ENCODE results near the gene ARPC5. TPM values are rescaled to one million over a fixed set of nuclear protein-coding genes. Genes with fewer than 3 reads are reported as not detected.

ARPC5 gene
- total and polyA plus RNA-seq, 2 donors (not counting 1 experiment from before 2014, with no cell fraction given) = 28.3 to 103 TPM

DNA sequence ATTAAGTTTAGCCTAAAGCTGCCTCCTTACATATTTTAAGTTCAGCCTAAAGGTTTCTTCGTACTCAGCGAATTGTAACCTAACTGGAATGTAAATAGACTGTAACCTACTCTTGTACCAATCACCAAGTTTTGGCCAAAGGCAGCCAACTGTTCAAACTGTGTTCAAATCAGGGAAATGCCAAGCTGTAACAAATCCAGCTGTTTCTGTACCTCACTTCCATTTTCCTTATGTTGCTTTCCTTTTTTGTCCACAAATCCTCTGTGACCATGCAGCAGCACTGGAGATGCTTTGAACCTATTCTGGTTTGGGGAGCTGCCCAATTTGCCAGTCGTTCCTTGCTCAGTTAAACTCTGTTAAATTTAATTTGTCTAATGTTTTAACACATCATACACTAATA, 20.8 kb upstream of the ARPC5 start:
- Histone ChIP-seq H3K4me2 (replicated peaks; ENCODE audit: low read depth, low read length, poor library complexity, severe bottlenecking) (no peak overlapping the region), H3K27ac (ENCODE audit: low read length in 2 of 2) (no peak overlapping the region), H3K27me3 (replicated peaks in 1 of 4; ENCODE audit: control extremely low read depth in 1 of 4, control insufficient read depth in 3 of 4, insufficient read depth in 4 of 4, low read length in 3 of 4) (no peaks in the 10 kb centered on the region), H2AFZ (ENCODE audit: insufficient read depth, low read depth, low read length, poor library complexity, severe bottlenecking) (no peak overlapping the region), H3K79me2 (ENCODE audit: control insufficient read depth, insufficient read depth, low read length) (no peaks in the 10 kb centered on the region), H3K36me3 (replicated peaks in 1 of 2; ENCODE audit: control extremely low read depth in 1 of 2, control insufficient read depth in 1 of 2, extremely low read depth in 1 of 2, insufficient read depth in 2 of 2, low read length in 1 of 2) (no peaks in the 10 kb centered on the region), H3K4me1 (ENCODE audit: control insufficient read depth in 2 of 2, insufficient read depth in 2 of 2, low read length in 2 of 2) (no peaks in the 10 kb centered on the region), H4K20me1 (ENCODE audit: control insufficient read depth, insufficient read depth, low read length, poor library complexity, severe bottlenecking) (no peaks in the 10 kb centered on the region), H3K4me3 (ENCODE audit: control extremely low read depth in 1 of 5, extremely low read depth in 1 of 5, insufficient read depth in 1 of 5, low read depth in 2 of 5, low read length in 4 of 5) (no peak overlapping the region), H3K9me3 (ENCODE audit: control extremely low read depth in 1 of 3, control insufficient read depth in 2 of 3, insufficient read depth in 1 of 3, low read length in 2 of 3) (no peaks in the 10 kb centered on the region), H3K9ac (ENCODE audit: low read length) (no peak overlapping the region)
- DNase-seq (no peak), ATAC-seq (ENCODE audit: low read depth) (no peak)
- no peak for TF ChIP-seq EZH2 (IDR thresholded peaks at IDR 0.05; ENCODE audit: borderline replicate concordance, insufficient read depth, low read depth, low read length, poor library complexity, severe bottlenecking)
- TF ChIP-seq, protein P1, sequence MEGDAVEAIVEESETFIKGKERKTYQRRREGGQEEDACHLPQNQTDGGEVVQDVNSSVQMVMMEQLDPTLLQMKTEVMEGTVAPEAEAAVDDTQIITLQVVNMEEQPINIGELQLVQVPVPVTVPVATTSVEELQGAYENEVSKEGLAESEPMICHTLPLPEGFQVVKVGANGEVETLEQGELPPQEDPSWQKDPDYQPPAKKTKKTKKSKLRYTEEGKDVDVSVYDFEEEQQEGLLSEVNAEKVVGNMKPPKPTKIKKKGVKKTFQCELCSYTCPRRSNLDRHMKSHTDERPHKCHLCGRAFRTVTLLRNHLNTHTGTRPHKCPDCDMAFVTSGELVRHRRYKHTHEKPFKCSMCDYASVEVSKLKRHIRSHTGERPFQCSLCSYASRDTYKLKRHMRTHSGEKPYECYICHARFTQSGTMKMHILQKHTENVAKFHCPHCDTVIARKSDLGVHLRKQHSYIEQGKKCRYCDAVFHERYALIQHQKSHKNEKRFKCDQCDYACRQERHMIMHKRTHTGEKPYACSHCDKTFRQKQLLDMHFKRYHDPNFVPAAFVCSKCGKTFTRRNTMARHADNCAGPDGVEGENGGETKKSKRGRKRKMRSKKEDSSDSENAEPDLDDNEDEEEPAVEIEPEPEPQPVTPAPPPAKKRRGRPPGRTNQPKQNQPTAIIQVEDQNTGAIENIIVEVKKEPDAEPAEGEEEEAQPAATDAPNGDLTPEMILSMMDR (IDR thresholded peaks at IDR 0.05) = no peak
- CTCF ChIA-PET = interaction anchor here (1.1 to 6.2 kb wide), 12 partner anchors 8 to 566 kb away, joined by 3 to 377 read pairs (median 12); no protein-coding TSS in a partner anchor
- intact Hi-C loops (cut with micrococcal nuclease) = no loop called here
- Mint-ChIP-seq H3K27me3 (peaks cover 4% of the 10 kb centered on the region), H3K9me3 (ENCODE audit: insufficient read depth) (no peaks in the 10 kb centered on the region), H3K4me3 (no peak overlapping the region), H3K27ac (no peak overlapping the region), H3K4me1 (no peaks in the 10 kb centered on the region)
- POLR2A ChIA-PET = no interaction called here
- WGBS (ENCODE audit: insufficient coverage) = 100% methylated on average over 2 of the region's 3 CpGs

- Histone ChIP-seq H3K9me3 (ENCODE audit: control extremely low read depth in 1 of 3, control insufficient read depth in 2 of 3, insufficient read depth in 1 of 3, low read length in 2 of 3) (no peaks in the 10 kb centered on the region), H3K36me3 (replicated peaks in 1 of 2; ENCODE audit: control extremely low read depth in 1 of 2, control insufficient read depth in 1 of 2, extremely low read depth in 1 of 2, insufficient read depth in 2 of 2, low read length in 1 of 2) (no peaks in the 10 kb centered on the region), H3K79me2 (ENCODE audit: control insufficient read depth, insufficient read depth, low read length) (no peaks in the 10 kb centered on the region), H2AFZ (ENCODE audit: insufficient read depth, low read depth, low read length, poor library complexity, severe bottlenecking) (no peak overlapping the region), H3K4me1 (ENCODE audit: control insufficient read depth in 2 of 2, insufficient read depth in 2 of 2, low read length in 2 of 2) (no peaks in the 10 kb centered on the region), H3K27ac (ENCODE audit: low read length in 2 of 2) (no peak overlapping the region), H3K27me3 (replicated peaks in 1 of 4; ENCODE audit: control extremely low read depth in 1 of 4, control insufficient read depth in 3 of 4, insufficient read depth in 4 of 4, low read length in 3 of 4) (no peaks in the 10 kb centered on the region), H4K20me1 (ENCODE audit: control insufficient read depth, insufficient read depth, low read length, poor library complexity, severe bottlenecking) (no peaks in the 10 kb centered on the region), H3K4me2 (replicated peaks; ENCODE audit: low read depth, low read length, poor library complexity, severe bottlenecking) (no peak overlapping the region), H3K4me3 (ENCODE audit: control extremely low read depth in 1 of 5, extremely low read depth in 1 of 5, insufficient read depth in 1 of 5, low read depth in 2 of 5, low read length in 4 of 5) (no peak overlapping the region), H3K9ac (ENCODE audit: low read length) (no peak overlapping the region)
- Mint-ChIP-seq H3K27me3 (peaks cover 5% of the 10 kb centered on the region), H3K9me3 (ENCODE audit: insufficient read depth) (no peaks in the 10 kb centered on the region), H3K27ac (no peak overlapping the region), H3K4me1 (no peaks in the 10 kb centered on the region), H3K4me3 (no peak overlapping the region)
- no CpG with 5 or more reads among the region's 4 CpGs for WGBS (ENCODE audit: insufficient coverage)
- ChIA-PET POLR2A (interaction anchor here (0.9 kb wide), 1 partner anchor 260 kb away, joined by 3 read pairs; no protein-coding TSS in a partner anchor), CTCF (interaction anchor here (0.6 to 6.2 kb wide), 32 partner anchors 9 to 1037 kb away, joined by 3 to 377 read pairs (median 4); no protein-coding TSS in a partner anchor)
- intact Hi-C loops (cut with micrococcal nuclease) = loop anchor here (1.0 kb wide), 2 partner anchors 30 to 261 kb away; no protein-coding TSS in a partner anchor
- peak; percentile 84 for ATAC-seq (ENCODE audit: low read depth)
- TF ChIP-seq, protein P1 (IDR thresholded peaks at IDR 0.05) = peak; percentile 94
- TF ChIP-seq EZH2 (IDR thresholded peaks at IDR 0.05; ENCODE audit: borderline replicate concordance, insufficient read depth, low read depth, low read length, poor library complexity, severe bottlenecking) = no peak
- DNase-seq = peak; percentile 80
Observed at GRCh38 chr1:183655562-183656075, 20.0 kb upstream of the ARPC5 start.
